ENCODE measurements around the gene NFE2. TPM values are rescaled to one million over a fixed set of nuclear protein-coding genes. Genes with fewer than 3 reads are reported as not detected.
"Not testable (repeated sequence)": the region's sequence is repeated elsewhere in the genome, so short reads cannot be mapped to it uniquely, and the experiment has no call there.

NFE2 gene
- polyA plus RNA-seq, 1 donor (not counting 4 experiments of a cell fraction or from before 2014, with no cell fraction given) = 0.25 TPM

DNA sequence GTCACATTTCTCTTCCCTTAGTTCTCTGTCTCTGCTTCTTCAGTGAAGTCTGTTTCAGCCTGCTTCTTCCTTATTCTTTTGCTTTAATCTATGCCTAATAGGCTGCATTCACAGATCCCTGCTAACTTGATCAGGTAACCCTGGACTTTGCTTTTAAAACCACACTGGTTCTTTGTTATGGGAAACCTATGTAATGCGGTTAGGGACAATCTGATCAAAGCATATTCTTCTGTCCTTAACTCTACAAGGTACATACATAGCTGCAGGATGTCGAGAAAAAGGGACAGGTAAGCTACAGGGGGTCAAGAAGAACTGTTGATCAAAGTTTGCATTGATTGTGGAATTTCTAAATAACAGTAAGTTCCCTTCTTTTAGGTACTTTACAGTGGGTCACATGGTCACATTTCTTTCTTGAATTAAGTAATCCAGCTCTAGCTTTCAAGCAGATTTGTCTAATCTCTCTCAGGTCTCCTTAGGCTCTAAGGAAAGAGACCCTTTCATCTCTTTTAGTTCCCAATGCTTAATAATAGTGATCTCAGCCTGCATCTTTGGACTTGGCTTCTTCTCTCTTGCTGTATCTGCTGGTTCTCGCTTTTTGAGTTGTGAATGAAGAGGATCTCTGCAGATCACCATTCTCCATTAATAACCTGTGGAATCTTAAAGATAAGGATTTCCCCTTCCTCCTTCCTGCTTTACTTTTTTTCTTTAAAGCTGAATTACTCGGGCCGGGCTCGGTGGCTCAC, 28.0 kb upstream of the NFE2 start:
- Histone ChIP-seq H3K4me3 (ENCODE audit: control insufficient read depth in 2 of 3, extremely low read depth in 1 of 3, insufficient read depth in 2 of 3, low read depth in 1 of 3, low read length in 3 of 3) (no peak overlapping the region), H3K79me2 (ENCODE audit: control insufficient read depth, insufficient read depth, low read length) (peaks cover 49% of the 10 kb centered on the region), H3K36me3 (ENCODE audit: control insufficient read depth in 2 of 2, extremely low read depth in 1 of 2, insufficient read depth in 2 of 2, low read length in 2 of 2) (peaks cover 3 to 10% of the 10 kb centered on the region in 2 experiments), H3K9me1 (ENCODE audit: control insufficient read depth, extremely low read depth, insufficient read depth, low read length) (no peaks in the 10 kb centered on the region), H3K4me2 (ENCODE audit: control insufficient read depth, extremely low read depth, insufficient read depth, low read depth, low read length) (no peak overlapping the region), H2AFZ (ENCODE audit: control insufficient read depth, low read length) (no peak overlapping the region), H3K27ac (ENCODE audit: control insufficient read depth, insufficient read depth, low read length) (no peak overlapping the region), H3K4me1 (ENCODE audit: control insufficient read depth, extremely low read depth, insufficient read depth, low read length) (peaks cover 20% of the 10 kb centered on the region), H4K20me1 (ENCODE audit: control insufficient read depth, extremely low read depth, insufficient read depth, low read length) (no peaks in the 10 kb centered on the region), H3K9ac (ENCODE audit: control insufficient read depth, extremely low read depth, insufficient read depth, low read length) (no peak overlapping the region), H3K27me3 (ENCODE audit: control insufficient read depth, extremely low read depth, insufficient read depth, low read length) (no peaks in the 10 kb centered on the region), H3K9me3 (ENCODE audit: control insufficient read depth, low read depth, low read length) (no peaks in the 10 kb centered on the region)
- dilution Hi-C loops (cut with MboI; ENCODE audit: extremely low pct_ligation_motif_present, low sequenced_read_pairs) = no loop called here
- FAIRE-seq = no peak
- TF ChIP-seq, protein P1, sequence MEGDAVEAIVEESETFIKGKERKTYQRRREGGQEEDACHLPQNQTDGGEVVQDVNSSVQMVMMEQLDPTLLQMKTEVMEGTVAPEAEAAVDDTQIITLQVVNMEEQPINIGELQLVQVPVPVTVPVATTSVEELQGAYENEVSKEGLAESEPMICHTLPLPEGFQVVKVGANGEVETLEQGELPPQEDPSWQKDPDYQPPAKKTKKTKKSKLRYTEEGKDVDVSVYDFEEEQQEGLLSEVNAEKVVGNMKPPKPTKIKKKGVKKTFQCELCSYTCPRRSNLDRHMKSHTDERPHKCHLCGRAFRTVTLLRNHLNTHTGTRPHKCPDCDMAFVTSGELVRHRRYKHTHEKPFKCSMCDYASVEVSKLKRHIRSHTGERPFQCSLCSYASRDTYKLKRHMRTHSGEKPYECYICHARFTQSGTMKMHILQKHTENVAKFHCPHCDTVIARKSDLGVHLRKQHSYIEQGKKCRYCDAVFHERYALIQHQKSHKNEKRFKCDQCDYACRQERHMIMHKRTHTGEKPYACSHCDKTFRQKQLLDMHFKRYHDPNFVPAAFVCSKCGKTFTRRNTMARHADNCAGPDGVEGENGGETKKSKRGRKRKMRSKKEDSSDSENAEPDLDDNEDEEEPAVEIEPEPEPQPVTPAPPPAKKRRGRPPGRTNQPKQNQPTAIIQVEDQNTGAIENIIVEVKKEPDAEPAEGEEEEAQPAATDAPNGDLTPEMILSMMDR (optimal IDR thresholded peaks at IDR 0.05 in 1 of 3, IDR thresholded peaks at IDR 0.05 in 1 of 3, conservative IDR thresholded peaks at IDR 0.05 in 1 of 3; ENCODE audit: extremely low read depth in 1 of 3, insufficient read depth in 2 of 3, low read length in 3 of 3) = no peak
- TF ChIP-seq EZH2 (IDR thresholded peaks at IDR 0.05; ENCODE audit: low read length) = no peak
- DNase-seq (ENCODE audit: low read depth, low spot score) = no peak

DNA sequence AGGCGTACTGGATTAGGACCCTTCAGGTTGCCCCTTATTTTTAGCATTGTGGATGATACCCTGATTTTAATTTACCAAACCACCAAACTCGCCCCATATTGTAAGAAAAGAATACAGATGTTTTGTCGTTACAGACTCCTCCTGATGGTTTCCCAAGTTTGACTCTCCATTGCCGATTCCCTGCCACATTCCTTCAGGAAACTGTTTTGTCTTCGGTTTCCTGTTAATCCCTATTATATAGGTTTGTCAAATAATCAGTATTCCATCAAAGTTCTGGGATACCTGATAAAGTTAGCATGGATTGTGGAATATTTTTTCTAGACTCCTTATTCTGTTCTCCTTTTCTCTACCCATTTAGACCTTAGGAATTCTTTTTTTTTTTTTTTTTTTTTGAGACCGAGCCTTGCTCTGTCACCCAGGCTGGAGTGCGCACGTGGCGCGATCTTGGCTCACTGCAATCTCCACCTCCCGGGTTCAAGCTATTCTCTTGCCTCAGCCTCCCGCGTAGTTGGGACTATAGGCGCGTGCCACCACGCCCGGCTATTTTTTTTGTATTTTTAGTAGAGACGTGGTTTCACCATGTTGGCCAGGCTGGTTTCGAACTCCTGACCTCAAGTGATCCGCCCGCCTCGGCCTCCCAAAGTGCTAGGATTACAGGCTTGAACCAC, 24.8 kb upstream of the NFE2 start:
- H3K36me3 ChIP-seq (ENCODE audit: control insufficient read depth in 2 of 2, extremely low read depth in 1 of 2, insufficient read depth in 2 of 2, low read length in 2 of 2); DNase-seq (ENCODE audit: low read depth, low spot score); H3K27me3 ChIP-seq (ENCODE audit: control insufficient read depth, extremely low read depth, insufficient read depth, low read length); dilution Hi-C loops (cut with MboI; ENCODE audit: extremely low pct_ligation_motif_present, low sequenced_read_pairs); H3K9me1 ChIP-seq (ENCODE audit: control insufficient read depth, extremely low read depth, insufficient read depth, low read length); FAIRE-seq; H3K9me3 ChIP-seq (ENCODE audit: control insufficient read depth, low read depth, low read length); H4K20me1 ChIP-seq (ENCODE audit: control insufficient read depth, extremely low read depth, insufficient read depth, low read length): not testable (repeated sequence)
- Histone ChIP-seq H3K4me3 (ENCODE audit: control insufficient read depth in 2 of 3, extremely low read depth in 1 of 3, insufficient read depth in 2 of 3, low read depth in 1 of 3, low read length in 3 of 3) (peak overlapping the region; percentile 78 to 99 (median 91)), H3K79me2 (ENCODE audit: control insufficient read depth, insufficient read depth, low read length) (peaks cover 29% of the 10 kb centered on the region), H3K9ac (ENCODE audit: control insufficient read depth, extremely low read depth, insufficient read depth, low read length) (peak overlapping the region; percentile 99), H3K4me1 (ENCODE audit: control insufficient read depth, extremely low read depth, insufficient read depth, low read length) (peaks cover 12% of the 10 kb centered on the region), H3K27ac (ENCODE audit: control insufficient read depth, insufficient read depth, low read length) (peak overlapping the region; percentile 98), H2AFZ (ENCODE audit: control insufficient read depth, low read length) (peak overlapping the region; percentile 86), H3K4me2 (ENCODE audit: control insufficient read depth, extremely low read depth, insufficient read depth, low read depth, low read length) (peak overlapping the region; percentile 94)

Data from keratinocyte (primary cell).